ENCODE data around the gene KDM4D. TPM values are rescaled to one million over a fixed set of nuclear protein-coding genes. Genes with fewer than 3 reads are reported as not detected.

Gene KDM4D
- polyA plus RNA-seq, 1 of the 3 experiments (the other 2 are of a cell fraction), result 1.2 TPM

- Histone ChIP-seq H3K27ac (ENCODE audit: low read depth in 2 of 2, low read length in 1 of 2) (peak overlapping the region; percentile 92), H2AFZ (ENCODE audit: low read depth) (no peak overlapping the region), H4K20me1 (ENCODE audit: insufficient read depth) (no peaks in the 10 kb centered on the region), H3K4me2 (peak overlapping the region; percentile 51), H3K4me3 (ENCODE audit: low read depth in 2 of 2, low read length in 1 of 2) (no peak overlapping the region), H3K9me3 (no peaks in the 10 kb centered on the region), H3K27me3 (ENCODE audit: insufficient read depth) (no peaks in the 10 kb centered on the region), H3K79me2 (ENCODE audit: insufficient read depth) (no peaks in the 10 kb centered on the region), H3K9ac (peak overlapping the region; percentile 52; the same call in 1 of the 2 replicates), H3K36me3 (replicated peaks in 1 of 2; ENCODE audit: control insufficient read depth in 1 of 2, insufficient read depth in 2 of 2, low read length in 1 of 2) (no peaks in the 10 kb centered on the region), H3K9me2 (no peaks in the 10 kb centered on the region), H3K4me1 (ENCODE audit: control insufficient read depth in 1 of 2, insufficient read depth in 2 of 2, low read depth in 1 of 2, low read length in 1 of 2) (peaks cover 24 to 29% of the 10 kb centered on the region in 2 experiments), H3F3A (replicated peaks; ENCODE audit: insufficient read depth) (peaks cover 41% of the 10 kb centered on the region)
- POLR2A ChIA-PET, result no interaction called here
- WGBS (ENCODE audit: low lambda C conversion rate), result 28% methylated on average over 5 of the region's 5 CpGs
- CTCF ChIA-PET, result interaction anchor here (0.8 to 1.5 kb wide), 6 partner anchors 31 to 311 kb away, joined by 3 to 5 read pairs (median 4); no protein-coding TSS in a partner anchor
- peak; percentile 35 for DNase-seq
- no peak for TF ChIP-seq EZH2phosphoT487 (IDR thresholded peaks at IDR 0.05; ENCODE audit: borderline replicate concordance, low read depth)
- no peak for TF ChIP-seq USF2 (IDR thresholded peaks at IDR 0.05; ENCODE audit: borderline replicate concordance, low read depth, low read length)
- TF ChIP-seq POLR2AphosphoS5 (IDR thresholded peaks at IDR 0.05; ENCODE audit: low read depth, low read length), result peak; percentile 85
- peak; percentile 63 for TF ChIP-seq MAX (IDR thresholded peaks at IDR 0.05; ENCODE audit: low read depth)
- no peak for TF ChIP-seq FOXJ3 (CRISPR knock-in tag; IDR thresholded peaks at IDR 0.05)
- no peak for TF ChIP-seq IRF3 (IDR thresholded peaks at IDR 0.05; ENCODE audit: low read depth, low read length)
- peak; percentile 85 for TF ChIP-seq PBX3 (IDR thresholded peaks at IDR 0.05)
- no peak for TF ChIP-seq RAD21 (IDR thresholded peaks at IDR 0.05; ENCODE audit: low read length)
- TF ChIP-seq FOXM1 (IDR thresholded peaks at IDR 0.05; ENCODE audit: low read depth), result peak; percentile 79; the same call in 1 of the 2 replicates
- peak; percentile 72; the same call in 1 of the 2 replicates for TF ChIP-seq RXRA (IDR thresholded peaks at IDR 0.05; ENCODE audit: borderline replicate concordance, low read depth)
- peak; percentile 74 for TF ChIP-seq NFIC (IDR thresholded peaks at IDR 0.05; ENCODE audit: borderline replicate concordance)
- peak; percentile 67; the same call in 1 of the 2 replicates for TF ChIP-seq MEF2A (IDR thresholded peaks at IDR 0.05; ENCODE audit: borderline replicate concordance, low read depth)
- peak; percentile 38; the same call in 1 of the 2 replicates for TF ChIP-seq ELF1 (IDR thresholded peaks at IDR 0.05)
- peak; percentile 94 for TF ChIP-seq TEAD4 (IDR thresholded peaks at IDR 0.05; ENCODE audit: borderline replicate concordance, insufficient read depth)
- no peak for TF ChIP-seq CHD2 (IDR thresholded peaks at IDR 0.05; ENCODE audit: low read length, partially characterized antibody)
- no peak for TF ChIP-seq GATA2 (CRISPR knock-in tag; IDR thresholded peaks at IDR 0.05)
- peak; percentile 53; the same call in 1 of the 2 replicates for TF ChIP-seq SIN3A (IDR thresholded peaks at IDR 0.05; ENCODE audit: borderline replicate concordance, low read depth, low read length)
- 0 out of 2 replicates have a peak, but pooled peaks have one; percentile 77 for TF ChIP-seq ZBTB33 (IDR thresholded peaks at IDR 0.05; ENCODE audit: borderline replicate concordance, low read depth)
- TF ChIP-seq TAF1 (IDR thresholded peaks at IDR 0.05; ENCODE audit: borderline replicate concordance, low read depth, low read length), result peak; percentile 4; the same call in 1 of the 2 replicates
- no peak for TF ChIP-seq USF1 (IDR thresholded peaks at IDR 0.05; ENCODE audit: borderline replicate concordance, low read depth)
- TF ChIP-seq MXI1 (IDR thresholded peaks at IDR 0.05; ENCODE audit: low read depth, low read length), result no peak
- peak; percentile 90 for TF ChIP-seq FOSL2 (IDR thresholded peaks at IDR 0.05; ENCODE audit: borderline replicate concordance, low read depth)
- no peak for TF ChIP-seq SMC3 (IDR thresholded peaks at IDR 0.05; ENCODE audit: low read depth, low read length)
- no peak for TF ChIP-seq GABPA (IDR thresholded peaks at IDR 0.05; ENCODE audit: low read depth)
- no peak for TF ChIP-seq NRF1 (IDR thresholded peaks at IDR 0.05; ENCODE audit: low read depth, low read length)
- peak; percentile 100 for TF ChIP-seq TCF12 (IDR thresholded peaks at IDR 0.05)
- no peak for TF ChIP-seq YY1 (IDR thresholded peaks at IDR 0.05; ENCODE audit: low read depth)
- TF ChIP-seq JUND (IDR thresholded peaks at IDR 0.05), result peak; percentile 93
Observed at GRCh38 chr11:94933223-94934130, 40.0 kb upstream of the KDM4D start.

Measured in SK-N-SH (cell line).